Left ventricle myocardium inferior (tissue), 1 donor: ENCODE data around the gene SDK1. TPM values are rescaled to one million over a fixed set of nuclear protein-coding genes. Genes with fewer than 3 reads are reported as not detected.

Experiments used
- DNase-seq: peaks from one replicate; pipeline ENCODE4 v3.0.0-alpha.2; 2020
- H3K27ac ChIP-seq: fragments of 200-600 bp; replicated peaks from 2 replicates; pipeline ENCODE4 v1.8.0; 2021
- H3K27me3 ChIP-seq: fragments of 200-600 bp; 2 replicates; pipeline ENCODE4 v1.8.0; 2021; ENCODE audit warnings: low read depth
- H3K36me3 ChIP-seq: fragments of 200-600 bp; 2 replicates; pipeline ENCODE4 v1.8.0; 2021
- H3K4me1 ChIP-seq: fragments of 200-600 bp; 2 replicates; pipeline ENCODE4 v1.8.0; 2021
- H3K4me3 ChIP-seq: fragments of 200-600 bp; 2 replicates; pipeline ENCODE4 v1.8.0; 2021; ENCODE audit warnings: mild to moderate bottlenecking, moderate library complexity
- H3K9me3 ChIP-seq: fragments of 200-600 bp; replicated peaks from 2 replicates; pipeline ENCODE4 v1.8.0; 2021
- CTCF ChIP-seq: fragments of 200-600 bp; IDR thresholded peaks from 2 replicates; pipeline ENCODE4 v1.8.0; 2021; ENCODE audit warnings: antibody characterized with exemption, mild to moderate bottlenecking, borderline replicate concordance
- intact Hi-C: fragments of 100-400 bp; cut with micrococcal nuclease; formaldehyde crosslinking; loops from one replicate; pipeline ENCODE4 v1.11.0; 2022
- total RNA-seq: library from RNA; stranded (reverse); fragmentation: NEBNext Ultra II Directional; extraction: Animal tissue kit (Norgen Biotek cat#: 25700); gene quantifications from one replicate; pipeline ENCODE4 v1.2.1, GENCODE V29; 2021
- donor health status: DM: no; HTN: yes; CAD: no; lungs with severe emphysema.

Gene SDK1
- total RNA-seq, 1 donor from 2014 or later = 1.3 TPM

DNA sequence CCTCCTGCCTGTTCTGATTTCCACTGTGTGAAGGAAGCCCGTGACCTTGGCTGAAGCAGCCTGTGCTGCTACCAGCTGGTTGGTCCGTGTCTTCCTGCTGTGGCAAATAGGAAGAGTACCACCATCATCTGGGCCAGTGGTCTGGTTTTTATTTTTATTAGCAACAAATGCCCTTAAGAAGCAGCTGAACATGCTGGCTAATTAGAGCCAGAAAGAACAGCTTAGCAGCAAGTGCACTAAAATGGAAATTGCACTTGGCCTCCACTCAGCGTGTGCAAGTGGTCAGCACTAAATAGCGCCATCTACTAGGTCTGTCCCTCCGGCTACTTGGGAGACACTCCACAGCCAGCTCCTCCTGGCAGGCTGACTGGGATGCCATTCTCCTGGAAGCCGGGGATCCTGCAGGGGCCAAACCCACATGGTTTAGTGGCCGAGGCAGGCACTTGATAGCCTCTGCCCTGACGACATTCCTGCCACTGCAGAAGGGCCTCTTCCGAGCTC, 690.7 kb downstream of the SDK1 start:
- Histone ChIP-seq H3K9me3 (no peaks in the 10 kb centered on the region), H3K4me1 (no peaks in the 10 kb centered on the region), H3K27ac (no peak overlapping the region), H3K36me3 (no peaks in the 10 kb centered on the region), H3K4me3 (no peak overlapping the region), H3K27me3 (peaks cover 4% of the 10 kb centered on the region)
- DNase-seq = no peak
- intact Hi-C loops = no loop called here
- TF ChIP-seq CTCF = no peak

DNA sequence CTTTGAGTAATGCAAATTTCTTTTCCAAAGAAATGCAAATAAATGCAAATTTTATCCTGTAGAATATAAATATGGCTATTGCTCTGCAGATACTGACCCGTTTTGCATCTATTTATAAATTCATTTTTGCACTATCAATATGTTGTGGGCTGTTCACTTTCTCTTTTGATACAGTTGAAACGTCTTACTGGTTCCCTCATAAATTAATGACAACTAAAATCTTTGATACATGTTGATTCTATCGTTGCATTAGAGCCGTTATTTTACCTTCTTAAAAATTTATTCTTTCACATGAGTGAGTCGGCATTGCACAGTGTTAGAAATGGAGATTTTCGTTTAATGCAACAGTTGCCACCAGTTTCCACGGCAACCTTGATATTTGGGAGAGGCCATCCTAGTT, 691.8 kb downstream of the SDK1 start:
- TF ChIP-seq CTCF = no peak
- Histone ChIP-seq H3K27ac (no peak overlapping the region), H3K4me1 (no peaks in the 10 kb centered on the region), H3K36me3 (no peaks in the 10 kb centered on the region), H3K4me3 (no peak overlapping the region), H3K27me3 (peaks cover 4% of the 10 kb centered on the region), H3K9me3 (no peaks in the 10 kb centered on the region)
- DNase-seq = no peak
- intact Hi-C loops = no loop called here

- Histone ChIP-seq H3K4me1 (no peaks in the 10 kb centered on the region), H3K27me3 (peaks cover 8% of the 10 kb centered on the region), H3K9me3 (no peaks in the 10 kb centered on the region), H3K27ac (no peak overlapping the region), H3K4me3 (no peak overlapping the region), H3K36me3 (no peaks in the 10 kb centered on the region)
- intact Hi-C loops = no loop called here
- TF ChIP-seq CTCF = no peak
- no peak for DNase-seq
Measured at GRCh38 chr7:3994764-3995163, 693.7 kb downstream of the SDK1 start.

DNA sequence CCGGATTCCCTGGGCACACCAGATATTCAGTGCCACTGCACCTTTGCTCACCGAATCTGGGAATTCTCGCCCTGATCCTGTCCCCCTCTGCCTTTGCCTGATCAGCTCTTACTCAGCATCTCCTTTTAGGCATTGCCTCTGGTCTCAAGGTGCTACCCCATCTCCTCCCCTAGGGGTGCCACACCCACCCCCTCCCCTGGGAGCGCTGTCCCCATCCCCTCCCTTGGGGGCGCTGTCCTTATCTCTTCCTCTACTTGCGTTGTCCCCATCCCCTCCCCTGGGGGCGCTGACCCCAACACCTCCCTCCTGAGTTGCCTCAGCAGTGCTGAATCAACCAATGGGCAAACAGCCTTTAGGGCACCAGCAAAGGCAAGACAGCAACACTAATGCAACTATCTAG, 694.1 kb downstream of the SDK1 start:
- intact Hi-C loops = no loop called here
- no peak for DNase-seq

DNA sequence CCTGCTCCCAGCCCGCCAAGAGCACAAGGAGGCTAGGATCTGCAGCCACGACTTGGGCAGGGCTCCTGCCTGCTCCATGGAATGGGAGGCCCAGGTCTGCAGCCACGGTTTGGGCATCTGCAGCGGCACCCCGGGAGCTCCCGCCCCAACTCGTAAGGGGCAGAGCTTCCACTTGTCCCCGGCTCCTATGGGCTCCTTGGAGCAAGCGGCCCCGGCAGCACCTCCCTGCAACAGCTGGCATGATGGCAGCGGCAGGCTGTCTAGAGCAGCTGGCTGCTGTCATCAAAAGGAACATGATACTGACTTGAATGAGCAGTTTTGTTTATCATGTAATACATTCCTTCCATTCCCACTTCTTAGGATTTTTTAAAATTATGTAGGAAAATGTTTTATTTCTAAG, 697.0 kb downstream of the SDK1 start:
- intact Hi-C loops = no loop called here
- H3K36me3 ChIP-seq = no peaks in the 10 kb centered on the region
- no peak overlapping the region for H3K27ac ChIP-seq
- peaks cover 13% of the 10 kb centered on the region for H3K27me3 ChIP-seq
- no peak for DNase-seq
- TF ChIP-seq CTCF = no peak
- H3K4me1 ChIP-seq = no peaks in the 10 kb centered on the region
- H3K4me3 ChIP-seq = no peak overlapping the region
- no peaks in the 10 kb centered on the region for H3K9me3 ChIP-seq

More for the DNA sequence above, 694.1 kb downstream of the SDK1 start:
- TF ChIP-seq CTCF = no peak
- H3K27me3 ChIP-seq = peaks cover 8% of the 10 kb centered on the region
- no peaks in the 10 kb centered on the region for H3K4me1 ChIP-seq
- H3K27ac ChIP-seq = no peak overlapping the region
- H3K9me3 ChIP-seq = no peaks in the 10 kb centered on the region
- no peaks in the 10 kb centered on the region for H3K36me3 ChIP-seq
- no peak overlapping the region for H3K4me3 ChIP-seq

- no peak for TF ChIP-seq CTCF
- Histone ChIP-seq H3K4me1 (no peaks in the 10 kb centered on the region), H3K36me3 (no peaks in the 10 kb centered on the region), H3K27me3 (peaks cover 9% of the 10 kb centered on the region), H3K9me3 (no peaks in the 10 kb centered on the region), H3K27ac (no peak overlapping the region), H3K4me3 (no peak overlapping the region)
- intact Hi-C loops = no loop called here
- DNase-seq = no peak
Measured at GRCh38 chr7:4000139-4000538, 699.1 kb downstream of the SDK1 start.
